Lower lobe of right lung (tissue), 2 donors: Measurements from ENCODE around the gene NOL9. TPM values are rescaled to one million over a fixed set of nuclear protein-coding genes. Genes with fewer than 3 reads are reported as not detected.
"Not testable (repeated sequence)": the region's sequence is repeated elsewhere in the genome, so short reads cannot be mapped to it uniquely, and the experiment has no call there.

Source experiments
- ATAC-seq, 2 donors: fragments of 200-7000 bp; cut with Tn5 transposase; one replicate each; pipeline ENCODE4 v1.9.1; 2020 to 2022; ENCODE audit warnings: mild to moderate bottlenecking in 2 of 2, moderate library complexity in 2 of 2
- DNase-seq: peaks from one replicate; pipeline ENCODE4 v3.0.0-alpha.2; 2020
- H3K27ac ChIP-seq: fragments of 200-600 bp; one replicate; pipeline ENCODE4 v1.8.0; 2022
- H3K27me3 ChIP-seq: fragments of 200-600 bp; one replicate; pipeline ENCODE4 v1.8.0; 2022; ENCODE audit warnings: low read depth
- H3K36me3 ChIP-seq: fragments of 200-600 bp; one replicate; pipeline ENCODE4 v1.8.0; 2022; ENCODE audit warnings: mild to moderate bottlenecking
- H3K4me1 ChIP-seq: fragments of 200-600 bp; one replicate; pipeline ENCODE4 v1.8.0; 2022
- H3K4me3 ChIP-seq: fragments of 200-600 bp; one replicate; pipeline ENCODE4 v1.8.0; 2022; ENCODE audit warnings: mild to moderate bottlenecking
- H3K9me3 ChIP-seq: fragments of 200-600 bp; one replicate; pipeline ENCODE4 v1.8.0; 2022
- intact Hi-C: fragments of 100-400 bp; cut with DNase I; formaldehyde crosslinking; loops from one replicate; pipeline ENCODE4 v1.11.0; 2022
- total RNA-seq: library from RNA; stranded (reverse); fragmentation: NEBNext Ultra II Directional; extraction: Animal tissue kit (Norgen Biotek cat#: 25700); gene quantifications from one replicate; pipeline ENCODE4 v1.2.1, GENCODE V29; 2021
- TF ChIP-seq, protein P1 (sequence below): fragments of 200-600 bp; IDR thresholded peaks from one replicate; pipeline ENCODE4 v1.8.0; 2022; ENCODE audit warnings: antibody characterized with exemption, mild to moderate bottlenecking
- donor health status: DM: no; HTN: yes; CAD: no; lungs with severe emphysema.

Gene NOL9
- total RNA-seq, 1 donor from 2014 or later, result 19.4 TPM

- no peak for ATAC-seq
- intact Hi-C loops, result no loop called here
These were observed 6.0 kb upstream of the NOL9 start for GRCh38 chr1:6560267-6560666.

DNA sequence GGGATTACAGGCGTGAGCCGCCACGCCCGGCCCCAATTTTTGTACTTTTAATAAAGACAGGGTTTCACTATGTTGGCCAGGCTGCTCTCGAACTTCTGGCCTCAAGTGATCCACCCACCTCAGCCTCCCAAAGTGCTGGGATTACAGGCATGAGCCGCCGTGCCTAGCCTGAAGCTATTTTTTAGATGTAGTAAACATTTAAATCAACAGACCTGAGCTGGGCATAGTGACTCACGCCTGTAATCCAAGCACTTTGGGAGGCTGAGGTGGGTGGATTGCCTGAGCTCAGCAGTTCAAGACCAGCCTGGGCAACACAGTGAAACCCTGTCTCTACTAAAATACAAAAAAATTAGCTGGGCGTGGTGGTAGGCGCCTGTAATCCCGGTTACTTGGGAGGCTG lies 4.8 kb upstream of the NOL9 start:
- intact Hi-C loops, result not testable (repeated sequence)

More at GRCh38 chr1:6560267-6560666, 6.0 kb upstream of the NOL9 start:
- H3K4me3 ChIP-seq, result no peak overlapping the region
- no peak for DNase-seq
- H3K27me3 ChIP-seq, result no peaks in the 10 kb centered on the region
- no peaks in the 10 kb centered on the region for H3K4me1 ChIP-seq
- TF ChIP-seq, protein P1, sequence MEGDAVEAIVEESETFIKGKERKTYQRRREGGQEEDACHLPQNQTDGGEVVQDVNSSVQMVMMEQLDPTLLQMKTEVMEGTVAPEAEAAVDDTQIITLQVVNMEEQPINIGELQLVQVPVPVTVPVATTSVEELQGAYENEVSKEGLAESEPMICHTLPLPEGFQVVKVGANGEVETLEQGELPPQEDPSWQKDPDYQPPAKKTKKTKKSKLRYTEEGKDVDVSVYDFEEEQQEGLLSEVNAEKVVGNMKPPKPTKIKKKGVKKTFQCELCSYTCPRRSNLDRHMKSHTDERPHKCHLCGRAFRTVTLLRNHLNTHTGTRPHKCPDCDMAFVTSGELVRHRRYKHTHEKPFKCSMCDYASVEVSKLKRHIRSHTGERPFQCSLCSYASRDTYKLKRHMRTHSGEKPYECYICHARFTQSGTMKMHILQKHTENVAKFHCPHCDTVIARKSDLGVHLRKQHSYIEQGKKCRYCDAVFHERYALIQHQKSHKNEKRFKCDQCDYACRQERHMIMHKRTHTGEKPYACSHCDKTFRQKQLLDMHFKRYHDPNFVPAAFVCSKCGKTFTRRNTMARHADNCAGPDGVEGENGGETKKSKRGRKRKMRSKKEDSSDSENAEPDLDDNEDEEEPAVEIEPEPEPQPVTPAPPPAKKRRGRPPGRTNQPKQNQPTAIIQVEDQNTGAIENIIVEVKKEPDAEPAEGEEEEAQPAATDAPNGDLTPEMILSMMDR, result no peak
- no peaks in the 10 kb centered on the region for H3K36me3 ChIP-seq
- H3K9me3 ChIP-seq, result no peaks in the 10 kb centered on the region
- H3K27ac ChIP-seq, result no peak overlapping the region

DNA sequence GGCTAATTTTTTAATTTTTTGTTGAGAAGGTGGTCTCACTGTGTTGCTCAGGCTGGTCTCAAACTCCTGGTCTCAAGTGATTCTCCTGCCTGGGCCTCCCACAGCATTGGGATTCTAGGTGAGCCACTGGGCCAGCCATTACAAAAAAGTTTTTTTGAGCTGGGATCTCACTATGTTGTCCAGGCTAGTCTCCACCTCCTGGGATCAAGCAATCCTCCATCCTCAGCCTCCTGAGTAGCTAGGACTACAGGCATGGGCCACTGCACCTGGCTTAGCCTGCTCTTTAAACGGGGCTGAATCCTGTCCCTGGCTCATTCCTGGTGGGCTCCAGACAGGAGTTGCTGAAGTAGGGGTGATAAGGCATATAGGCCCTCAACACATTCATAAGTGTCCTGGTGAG lies 3.3 kb upstream of the NOL9 start:
- intact Hi-C loops, result no loop called here
- Histone ChIP-seq H3K27ac (no peak overlapping the region), H3K27me3 (no peaks in the 10 kb centered on the region), H3K4me1 (peaks cover 17% of the 10 kb centered on the region), H3K9me3 (no peaks in the 10 kb centered on the region), H3K4me3 (no peak overlapping the region), H3K36me3 (no peaks in the 10 kb centered on the region)
- no peak for ATAC-seq
- DNase-seq, result no peak
- TF ChIP-seq, protein P1, result no peak

More for the DNA sequence above, 4.8 kb upstream of the NOL9 start:
- not testable (repeated sequence) for H3K4me1 ChIP-seq, H3K27me3 ChIP-seq, DNase-seq, H3K27ac ChIP-seq, H3K36me3 ChIP-seq, ATAC-seq, H3K4me3 ChIP-seq, H3K9me3 ChIP-seq

DNA sequence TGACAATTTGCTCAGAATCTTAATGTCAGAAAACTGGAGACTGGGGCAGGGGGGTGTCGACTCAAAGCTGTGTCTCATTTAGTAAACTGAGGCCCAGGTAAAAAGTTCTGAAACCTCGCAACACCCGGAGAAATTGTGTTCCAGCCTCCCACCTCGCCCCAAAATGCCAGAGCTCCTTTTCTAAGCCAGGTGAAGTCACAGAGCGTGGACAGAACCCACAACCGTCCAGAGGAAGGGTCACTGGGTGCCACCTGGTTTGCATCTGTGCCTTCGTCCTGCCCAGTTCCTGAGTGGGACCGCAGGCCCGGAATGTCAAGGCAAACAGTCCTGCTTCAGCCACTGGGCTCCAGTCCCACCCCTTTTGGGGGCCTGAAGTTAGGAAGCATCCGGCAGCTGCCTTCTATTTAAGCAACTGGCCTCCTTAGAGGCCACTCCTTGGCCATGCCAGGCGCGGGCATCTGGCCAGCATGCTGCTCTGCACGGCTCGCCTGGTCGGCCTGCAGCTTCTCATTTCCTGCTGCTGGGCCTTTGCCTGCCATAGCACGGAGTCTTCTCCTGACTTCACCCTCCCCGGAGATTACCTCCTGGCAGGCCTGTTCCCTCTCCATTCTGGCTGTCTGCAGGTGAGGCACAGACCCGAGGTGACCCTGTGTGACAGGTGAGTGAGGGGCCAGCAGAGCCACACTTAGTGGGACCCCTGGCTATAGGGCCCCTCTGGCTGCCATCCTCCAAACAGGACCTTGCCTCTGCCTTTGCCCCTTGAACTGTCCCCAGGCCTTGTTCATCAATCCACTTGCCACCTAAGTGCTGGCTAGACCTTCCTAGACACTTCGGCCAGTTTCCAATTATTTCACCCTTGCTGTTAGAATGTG lies 830 bp upstream of the NOL9 start, which contains the start of gene TAS1R1:
Gene TAS1R1, plus strand, starts transcription at position 401 of the 872 bp plus-strand sequence. Its CDS starts 67 bp downstream, at position 468.
- intact Hi-C loops, result no loop called here
- peaks cover 19% of the 10 kb centered on the region for H3K4me1 ChIP-seq
- ATAC-seq (peak; percentile 28 to 47), DNase-seq (peak; percentile 59)
- H3K27me3 ChIP-seq, result no peaks in the 10 kb centered on the region
- peaks cover 10% of the 10 kb centered on the region for H3K36me3 ChIP-seq
- peak within 1 kb of the TSS; percentile 84 for H3K27ac ChIP-seq
- TF ChIP-seq, protein P1, result no peak
- H3K4me3 ChIP-seq, result peak within 1 kb of the TSS; percentile 99
- no peaks in the 10 kb centered on the region for H3K9me3 ChIP-seq

- TF ChIP-seq, protein P1, result no peak
- Histone ChIP-seq H3K4me3 (no peak overlapping the region), H3K4me1 (peaks cover 15% of the 10 kb centered on the region), H3K9me3 (no peaks in the 10 kb centered on the region), H3K36me3 (peaks cover 87% of the 10 kb centered on the region), H3K27ac (no peak overlapping the region), H3K27me3 (no peaks in the 10 kb centered on the region)
- intact Hi-C loops, result no loop called here
- DNase-seq (no peak), ATAC-seq (no peak)
These were observed 7.0 kb downstream of the NOL9 start for GRCh38 chr1:6547301-6547700.

DNA sequence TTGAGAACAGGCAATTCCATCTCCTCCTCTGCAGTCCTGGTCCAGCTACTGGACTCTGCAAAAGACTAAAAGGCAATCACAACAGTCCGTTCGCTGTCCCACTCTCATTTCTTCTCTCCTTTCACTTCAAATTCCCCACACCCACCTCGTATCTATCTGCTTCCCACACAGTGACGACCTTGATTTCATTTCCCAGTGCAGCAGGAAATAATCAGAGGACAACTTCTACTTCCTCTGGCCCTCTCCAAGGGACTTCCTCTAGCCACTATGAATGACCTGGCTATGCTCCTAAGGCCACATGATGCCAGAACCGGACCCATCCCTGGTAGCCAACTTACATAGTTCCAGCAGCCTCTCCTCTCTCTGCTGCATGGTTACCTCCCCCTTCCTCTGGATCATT lies 8.0 kb downstream of the NOL9 start:
- intact Hi-C loops, result no loop called here
- peaks cover 15% of the 10 kb centered on the region for H3K4me1 ChIP-seq
- ATAC-seq (peak; percentile 28 to 46), DNase-seq (no peak)
- H3K9me3 ChIP-seq, result no peaks in the 10 kb centered on the region
- no peaks in the 10 kb centered on the region for H3K27me3 ChIP-seq
- H3K36me3 ChIP-seq, result peaks cover 94% of the 10 kb centered on the region
- no peak overlapping the region for H3K4me3 ChIP-seq
- TF ChIP-seq, protein P1, result no peak
- no peak overlapping the region for H3K27ac ChIP-seq
